ENCODE measurements around the gene NUTF2.
"Not testable (repeated sequence)": the region's sequence is repeated elsewhere in the genome, so short reads cannot be mapped to it uniquely, and the experiment has no call there.

Gene NUTF2

GRCh38 chr16:67861877-67862276, 15.1 kb downstream of the NUTF2 start:
- Mint-ChIP-seq H3K27ac (peak overlapping the region; percentile 17), H3K27me3 (ENCODE audit: low read depth, poor library complexity) (peaks cover 3% of the 10 kb centered on the region), H3K9me3 (no peaks in the 10 kb centered on the region), H3K36me3 (ENCODE audit: low read depth) (peaks cover 44% of the 10 kb centered on the region), H3K4me1 (peaks cover 17% of the 10 kb centered on the region), H3K4me3 (no peak overlapping the region)
- no peak for DNase-seq
- TF ChIP-seq CTCF (IDR thresholded peaks at IDR 0.05) = no peak

- Mint-ChIP-seq H3K4me3 (no peak overlapping the region), H3K27ac (peak overlapping the region; percentile 97), H3K27me3 (ENCODE audit: low read depth, poor library complexity) (peaks cover 3% of the 10 kb centered on the region), H3K36me3 (ENCODE audit: low read depth) (peaks cover 38% of the 10 kb centered on the region), H3K4me1 (peaks cover 6% of the 10 kb centered on the region), H3K9me3 (no peaks in the 10 kb centered on the region)
- no peak for DNase-seq
- no peak for TF ChIP-seq CTCF (IDR thresholded peaks at IDR 0.05)
Measured at GRCh38 chr16:67862623-67863583, 16.2 kb downstream of the NUTF2 start.

- not testable (repeated sequence) for H3K4me1 Mint-ChIP-seq; DNase-seq; H3K27me3 Mint-ChIP-seq (ENCODE audit: low read depth, poor library complexity); H3K9me3 Mint-ChIP-seq; H3K4me3 Mint-ChIP-seq
- H3K36me3 Mint-ChIP-seq (ENCODE audit: low read depth) = peaks cover 27% of the 10 kb centered on the region
- peak overlapping the region; percentile 61 for H3K27ac Mint-ChIP-seq
Measured at GRCh38 chr16:67864044-67864443, 17.3 kb downstream of the NUTF2 start.

GRCh38 chr16:67864594-67864993, 17.9 kb downstream of the NUTF2 start:
- H3K27me3 Mint-ChIP-seq (ENCODE audit: low read depth, poor library complexity) = peaks cover 3% of the 10 kb centered on the region
- peaks cover 6% of the 10 kb centered on the region for H3K4me1 Mint-ChIP-seq
- DNase-seq = no peak
- no peak for TF ChIP-seq CTCF (IDR thresholded peaks at IDR 0.05)
- H3K27ac Mint-ChIP-seq = no peak overlapping the region
- no peak overlapping the region for H3K4me3 Mint-ChIP-seq
- H3K36me3 Mint-ChIP-seq (ENCODE audit: low read depth) = peaks cover 25% of the 10 kb centered on the region
- no peaks in the 10 kb centered on the region for H3K9me3 Mint-ChIP-seq

GRCh38 chr16:67865318-67865717, 18.6 kb downstream of the NUTF2 start:
- Mint-ChIP-seq H3K36me3 (ENCODE audit: low read depth) (peaks cover 27% of the 10 kb centered on the region), H3K4me3 (no peak overlapping the region), H3K27me3 (ENCODE audit: low read depth, poor library complexity) (peaks cover 3% of the 10 kb centered on the region), H3K4me1 (peaks cover 6% of the 10 kb centered on the region), H3K9me3 (no peaks in the 10 kb centered on the region), H3K27ac (no peak overlapping the region)
- DNase-seq = no peak
- no peak for TF ChIP-seq CTCF (IDR thresholded peaks at IDR 0.05)

- TF ChIP-seq CTCF (IDR thresholded peaks at IDR 0.05) = no peak
- no peak overlapping the region for H3K4me3 Mint-ChIP-seq
- no peak for DNase-seq
- peaks cover 27% of the 10 kb centered on the region for H3K36me3 Mint-ChIP-seq (ENCODE audit: low read depth)
- H3K4me1 Mint-ChIP-seq = peaks cover 7% of the 10 kb centered on the region
- H3K9me3 Mint-ChIP-seq = no peaks in the 10 kb centered on the region
- no peaks in the 10 kb centered on the region for H3K27me3 Mint-ChIP-seq (ENCODE audit: low read depth, poor library complexity)
- no peak overlapping the region for H3K27ac Mint-ChIP-seq
Measured at GRCh38 chr16:67868290-67868689, 21.6 kb downstream of the NUTF2 start.
